Lung (tissue), 12 donors: ENCODE data around the gene GALNT16. TPM values are rescaled to one million over a fixed set of nuclear protein-coding genes. Genes with fewer than 3 reads are reported as not detected.
A peak's percentile ranks its signal among the peaks of the same experiment; 100 is the strongest.

Experiments
- ATAC-seq: fragments of 200-7000 bp; cut with Tn5 transposase; one replicate; pipeline ENCODE4 v1.9.1; 2020; ENCODE audit warnings: moderate number of reproducible peaks; ENCODE audit not compliant: insufficient read depth, low FRiP score
- DNase-seq, 3 donors: peaks; one replicate each; pipeline ENCODE4 v3.0.0-alpha.2; 2013 to 2017
- H3K27ac ChIP-seq, 2 donors: one replicate each; pipeline ENCODE4 v1.5.1; 2013; ENCODE audit warnings: mild to moderate bottlenecking in 2 of 2, moderate library complexity in 2 of 2, control low read depth in 1 of 2, inconsistent platforms in 1 of 2, low read depth in 1 of 2, low read length in 1 of 2
- H3K27me3 ChIP-seq, 3 donors: one replicate each; pipeline ENCODE4 v1.5.1; 2013; ENCODE audit warnings: low read length in 2 of 3; ENCODE audit not compliant: control insufficient read depth in 3 of 3, insufficient read depth in 3 of 3
- H3K36me3 ChIP-seq, 4 donors: one replicate each; pipeline ENCODE4 v1.5.1; 2013; ENCODE audit warnings: low read length in 4 of 4, mild to moderate bottlenecking in 1 of 4, moderate library complexity in 1 of 4; ENCODE audit not compliant: control insufficient read depth in 4 of 4, insufficient read depth in 4 of 4
- H3K4me1 ChIP-seq, 5 donors: one replicate each; pipeline ENCODE4 v1.5.1; 2013; ENCODE audit warnings: low read length in 5 of 5, mild to moderate bottlenecking in 2 of 5, moderate library complexity in 1 of 5; ENCODE audit not compliant: control insufficient read depth in 5 of 5, insufficient read depth in 5 of 5
- H3K4me3 ChIP-seq: one replicate; pipeline ENCODE4 v1.5.1; 2013; ENCODE audit warnings: mild to moderate bottlenecking, control low read depth, moderate library complexity
- H3K9ac ChIP-seq, 2 donors: one replicate each; pipeline ENCODE4 v1.5.1; 2013; ENCODE audit warnings: low read length in 2 of 2, control low read depth in 1 of 2; ENCODE audit not compliant: insufficient read depth in 1 of 2
- H3K9me3 ChIP-seq, 4 donors: one replicate each; pipeline ENCODE4 v1.5.1; 2013; ENCODE audit warnings: low read length in 3 of 4, mild to moderate bottlenecking in 1 of 4, moderate library complexity in 1 of 4; ENCODE audit not compliant: control insufficient read depth in 4 of 4, insufficient read depth in 3 of 4
- CTCF ChIP-seq: IDR thresholded peaks from 2 replicates; pipeline ENCODE4 v1.5.1; 2012; ENCODE audit warnings: mild to moderate bottlenecking; ENCODE audit errors: control extremely low read depth, extremely low read depth
- WGBS, 2 donors: extraction: QIAGEN DNeasy Blood & Tissue Kit; methylation state at CpG; one replicate each; pipeline ENCODE4 v1.1.7; 2013; 5-methylcytosine and 5-hydroxymethylcytosine counted together
- polyA plus RNA-seq, 2 donors: library from polyadenylated mRNA; stranded (reverse); fragments of 200-250 nt; gene quantifications; one replicate each; pipeline ENCODE4 v1.2.1, GENCODE V29; 2013
- total RNA-seq, 2 donors: library from RNA; depleted of rRNA in 1 of 2; stranded (reverse); fragments of >200 nt in 1 of 2; gene quantifications; one replicate each; pipeline ENCODE4 v1.2.1, GENCODE V29; 2014 to 2021
- donor health status: control.
- donor health status: control.
- donor health status: Bipolar disorder and iron deficiency.
- donor health status: healthy.
- donor health status: DM: yes; HTN: yes; CAD: no.

GALNT16 gene
- total and polyA plus RNA-seq, 4 donors: 0.27 to 4.1 (median 1.4) TPM

DNA sequence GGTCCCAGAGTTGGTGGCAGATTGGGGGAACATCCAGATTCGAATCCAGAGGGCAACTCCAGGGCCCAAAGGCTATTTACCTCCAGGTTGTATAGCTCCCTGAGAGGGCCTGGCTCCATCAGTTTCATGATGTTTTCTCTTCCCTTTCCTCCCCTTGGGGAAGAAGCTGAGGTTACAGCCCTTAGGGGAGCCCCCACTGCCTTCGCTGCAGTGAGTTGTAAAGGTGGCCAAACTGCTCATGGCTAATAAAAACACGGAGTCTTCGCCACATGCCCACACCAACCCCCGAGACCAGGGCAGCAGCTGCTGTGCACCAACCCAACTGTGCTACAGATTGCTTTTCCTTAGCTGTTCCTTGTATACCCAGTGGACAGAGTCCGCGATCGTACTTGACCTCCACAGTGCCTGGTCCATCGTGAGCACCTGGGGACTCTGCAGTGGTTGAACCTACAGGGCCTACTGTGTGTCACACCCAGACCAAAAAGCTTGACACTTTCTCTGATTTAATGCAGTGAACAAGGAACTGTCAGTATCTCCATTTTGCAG lies 20.9 kb downstream of the GALNT16 start:
- H3K36me3 ChIP-seq: no peaks in the 10 kb centered on the region
- H3K4me1 ChIP-seq: peaks cover 0 to under 1% (median 0%) of the 10 kb centered on the region in 5 donors
- H3K9ac ChIP-seq: no peak overlapping the region
- no peaks in the 10 kb centered on the region for H3K9me3 ChIP-seq
- WGBS, 2 donors: 93 to 96% methylated on average over 9 of the region's 9 CpGs
- ATAC-seq (no peak), DNase-seq (no peak)
- TF ChIP-seq CTCF: no peak
- no peak overlapping the region for H3K27ac ChIP-seq
- H3K4me3 ChIP-seq: no peak overlapping the region
- H3K27me3 ChIP-seq: no peaks in the 10 kb centered on the region

DNA sequence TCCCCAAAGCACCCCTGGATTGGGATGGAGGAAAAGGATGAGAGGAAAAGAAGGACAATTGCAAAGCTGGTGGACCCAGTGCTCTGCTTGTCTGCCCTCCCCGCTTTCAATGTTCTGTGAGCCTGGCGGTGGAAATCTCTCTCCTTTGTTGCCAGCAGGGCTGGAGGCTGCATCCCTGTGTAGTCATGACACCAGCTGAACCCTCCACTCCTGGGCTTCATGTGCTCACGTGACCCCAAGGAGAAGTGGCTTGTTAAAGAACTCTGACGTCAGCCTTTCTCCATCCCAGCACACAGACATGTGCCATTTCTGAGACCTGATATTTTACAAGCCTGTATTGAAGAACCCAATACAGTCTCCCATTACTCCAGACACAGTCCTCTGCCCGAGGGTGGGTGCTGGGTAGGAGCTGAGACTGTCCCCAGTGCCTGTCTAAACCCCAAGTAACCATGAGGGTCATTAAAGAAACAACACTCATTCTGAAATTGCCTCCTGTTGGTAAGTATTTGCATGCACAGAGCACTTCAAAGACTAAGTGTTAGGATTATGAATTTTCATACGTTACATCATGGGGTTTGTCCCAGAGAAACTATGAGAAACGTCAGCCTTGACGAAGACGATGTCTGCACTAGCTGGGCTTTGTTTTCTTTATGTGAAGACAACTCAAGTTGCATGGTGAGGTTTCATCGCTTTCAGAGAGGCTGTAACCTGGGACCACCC lies 21.7 kb downstream of the GALNT16 start:
- no peak overlapping the region for H3K27ac ChIP-seq
- no peaks in the 10 kb centered on the region for H3K27me3 ChIP-seq
- 57 to 76% methylated on average over 10 of the region's 10 CpGs for WGBS, 2 donors
- DNase-seq (peak; percentile 34 to 54 (median 53)), ATAC-seq (peak; percentile 41)
- no peak overlapping the region for H3K4me3 ChIP-seq
- no peak overlapping the region for H3K9ac ChIP-seq
- H3K36me3 ChIP-seq: no peaks in the 10 kb centered on the region
- H3K4me1 ChIP-seq: no peaks in the 10 kb centered on the region
- TF ChIP-seq CTCF: no peak
- H3K9me3 ChIP-seq: no peaks in the 10 kb centered on the region

GRCh38 chr14:69282448-69282847 lies 22.5 kb downstream of the GALNT16 start:
- Histone ChIP-seq H3K4me3 (no peak overlapping the region), H3K9me3 (no peaks in the 10 kb centered on the region), H3K36me3 (no peaks in the 10 kb centered on the region), H3K27me3 (no peaks in the 10 kb centered on the region), H3K9ac (no peak overlapping the region), H3K4me1 (peaks cover 0 to under 1% (median 0%) of the 10 kb centered on the region in 5 donors), H3K27ac (no peak overlapping the region)
- WGBS, 2 donors: 97% methylated on average over 6 of the region's 6 CpGs
- no peak for TF ChIP-seq CTCF
- no peak for ATAC-seq
- DNase-seq: no peak

GRCh38 chr14:69284170-69284569 lies 24.2 kb downstream of the GALNT16 start:
- Histone ChIP-seq H3K27me3 (no peaks in the 10 kb centered on the region), H3K9ac (no peak overlapping the region), H3K4me3 (no peak overlapping the region), H3K9me3 (no peaks in the 10 kb centered on the region), H3K36me3 (no peaks in the 10 kb centered on the region), H3K4me1 (peaks cover 0 to 7% (median 4%) of the 10 kb centered on the region in 5 donors), H3K27ac (peak overlapping the region in 1 of 2 donors; percentile 13)
- WGBS, 2 donors: 77 to 81% methylated on average over 9 of the region's 9 CpGs
- no peak for TF ChIP-seq CTCF
- DNase-seq (no peak), ATAC-seq (no peak)
